Breast epithelium (tissue), 4 donors: Measurements from ENCODE around the gene EHMT1. TPM values are rescaled to one million over a fixed set of nuclear protein-coding genes. Genes with fewer than 3 reads are reported as not detected.

ENCODE experiments used
- DNase-seq, 2 donors: peaks; one replicate each; pipeline ENCODE4 v3.0.0-alpha.2; 2019; ENCODE audit warnings: low spot score in 2 of 2
- H3K27ac ChIP-seq, 2 donors: fragments of 200-600 bp; sonication (generic) in 1 of 2; one replicate each; pipeline ENCODE4 v1.5.1; 2016 to 2019; ENCODE audit warnings: mild to moderate bottlenecking in 1 of 2
- H3K27me3 ChIP-seq, 2 donors: fragments of 200-600 bp; sonication (generic) in 1 of 2; one replicate each; pipeline versions ENCODE4 v1.5.1 to v1.6.0; 2017 to 2019; ENCODE audit warnings: control low read depth in 1 of 2, mild to moderate bottlenecking in 1 of 2
- H3K36me3 ChIP-seq: fragments of 200-600 bp; one replicate; pipeline ENCODE4 v1.5.1; 2019
- H3K4me1 ChIP-seq, 2 donors: fragments of 200-600 bp; sonication (generic); one replicate each; pipeline ENCODE4 v1.5.1; 2016 to 2019; ENCODE audit warnings: control low read depth in 1 of 2
- H3K4me3 ChIP-seq, 3 donors: fragments of 200-600 bp; sonication (generic); 1 replicate in 2 of 3; 2 replicates in 1 of 3; pipeline ENCODE4 v1.5.1; 2016 to 2019; ENCODE audit warnings: mild to moderate bottlenecking in 3 of 3, moderate library complexity in 2 of 3
- H3K9me3 ChIP-seq, 2 donors: fragments of 200-600 bp; sonication (generic) in 1 of 2; one replicate each; pipeline ENCODE4 v1.5.1; 2016 to 2019; ENCODE audit warnings: control low read depth in 1 of 2
- CTCF ChIP-seq, 3 donors: fragments of 450-650 bp; IDR thresholded peaks; one replicate each; pipeline ENCODE4 v1.5.1; 2016 to 2017; ENCODE audit warnings: antibody characterized with exemption in 3 of 3, mild to moderate bottlenecking in 3 of 3, moderate library complexity in 3 of 3
- POLR2A ChIP-seq: fragments of 450-650 bp; IDR thresholded peaks from one replicate; pipeline ENCODE4 v1.6.1; 2016; ENCODE audit warnings: antibody characterized with exemption, mild to moderate bottlenecking, moderate library complexity
- POLR2AphosphoS5 ChIP-seq, 3 donors: sonication (generic); formaldehyde crosslinking; IDR thresholded peaks; one replicate each; pipeline ENCODE4 v1.6.1; 2017; ENCODE audit warnings: antibody characterized with exemption in 3 of 3
- intact Hi-C: fragments of 100-400 bp; cut with DNase I; formaldehyde crosslinking; loops from one replicate; pipeline ENCODE4 v1.15.1; 2023; ENCODE audit warnings: low total_unique reads
- total RNA-seq, 3 donors: library from RNA; depleted of rRNA; stranded (reverse); fragments of >200 nt; gene quantifications; one replicate each; pipeline ENCODE4 v1.1.0, GENCODE V29; 2016

Gene EHMT1
- total RNA-seq, 3 donors from 2014 or later, result 63.7 to 113 (median 91.2) TPM

GRCh38 chr9:137665697-137666512 is 47.1 kb downstream of the EHMT1 start:
- Histone ChIP-seq H3K9me3 (no peaks in the 10 kb centered on the region), H3K27ac (peak overlapping the region in 1 of 2 donors; percentile 48), H3K4me1 (no peaks in the 10 kb centered on the region), H3K27me3 (no peaks in the 10 kb centered on the region), H3K4me3 (peak overlapping the region in 1 of 3 donors; percentile 30), H3K36me3 (no peaks in the 10 kb centered on the region)
- intact Hi-C loops, result no loop called here
- no peak for DNase-seq
- TF ChIP-seq CTCF (IDR thresholded peaks at IDR 0.05) (no peak), POLR2A (no peak), POLR2AphosphoS5 (IDR thresholded peaks at IDR 0.05) (no peak)

GRCh38 chr9:137666513-137666822 is 47.7 kb downstream of the EHMT1 start:
- no peaks in the 10 kb centered on the region for H3K9me3 ChIP-seq
- no peaks in the 10 kb centered on the region for H3K27me3 ChIP-seq
- H3K27ac ChIP-seq, result no peak overlapping the region
- intact Hi-C loops, result no loop called here
- TF ChIP-seq POLR2AphosphoS5 (IDR thresholded peaks at IDR 0.05) (no peak), CTCF (IDR thresholded peaks at IDR 0.05) (no peak), POLR2A (no peak)
- no peaks in the 10 kb centered on the region for H3K36me3 ChIP-seq
- DNase-seq, result no peak
- no peak overlapping the region for H3K4me3 ChIP-seq
- H3K4me1 ChIP-seq, result no peaks in the 10 kb centered on the region

- Histone ChIP-seq H3K27me3 (no peaks in the 10 kb centered on the region), H3K36me3 (no peaks in the 10 kb centered on the region), H3K4me3 (no peak overlapping the region), H3K4me1 (no peaks in the 10 kb centered on the region), H3K27ac (no peak overlapping the region), H3K9me3 (no peaks in the 10 kb centered on the region)
- no peak for DNase-seq
- intact Hi-C loops, result no loop called here
- no peak for TF ChIP-seq POLR2A
- no peak for TF ChIP-seq POLR2AphosphoS5 (IDR thresholded peaks at IDR 0.05)
- TF ChIP-seq CTCF (IDR thresholded peaks at IDR 0.05), result no peak
Observed at GRCh38 chr9:137666955-137667670, 48.3 kb downstream of the EHMT1 start.

GRCh38 chr9:137668203-137668602 is 49.4 kb downstream of the EHMT1 start:
- Histone ChIP-seq H3K4me3 (no peak overlapping the region), H3K27me3 (no peaks in the 10 kb centered on the region), H3K27ac (no peak overlapping the region), H3K36me3 (no peaks in the 10 kb centered on the region), H3K9me3 (no peaks in the 10 kb centered on the region), H3K4me1 (no peaks in the 10 kb centered on the region)
- TF ChIP-seq POLR2AphosphoS5 (IDR thresholded peaks at IDR 0.05), result no peak
- no peak for TF ChIP-seq CTCF (IDR thresholded peaks at IDR 0.05)
- TF ChIP-seq POLR2A, result no peak
- intact Hi-C loops, result no loop called here
- DNase-seq, result no peak

GRCh38 chr9:137669261-137669672 is 50.5 kb downstream of the EHMT1 start:
- no peaks in the 10 kb centered on the region for H3K36me3 ChIP-seq
- H3K4me3 ChIP-seq, result no peak overlapping the region
- TF ChIP-seq POLR2AphosphoS5 (IDR thresholded peaks at IDR 0.05) (no peak), POLR2A (no peak), CTCF (IDR thresholded peaks at IDR 0.05) (no peak)
- intact Hi-C loops, result no loop called here
- no peaks in the 10 kb centered on the region for H3K27me3 ChIP-seq
- H3K4me1 ChIP-seq, result peaks cover 0 to 5% of the 10 kb centered on the region in 2 donors
- DNase-seq, result no peak
- H3K27ac ChIP-seq, result no peak overlapping the region
- no peaks in the 10 kb centered on the region for H3K9me3 ChIP-seq
